GM12801 (cell line): ENCODE measurements around the gene FGF11.

ENCODE experiments used
- TF ChIP-seq, protein P1 (sequence below): IDR thresholded peaks from one replicate; pipeline ENCODE4 v1.5.1; 2011; ENCODE audit warnings: control low read depth; ENCODE audit not compliant: insufficient read length; ENCODE audit errors: extremely low read depth

The FGF11 gene

DNA sequence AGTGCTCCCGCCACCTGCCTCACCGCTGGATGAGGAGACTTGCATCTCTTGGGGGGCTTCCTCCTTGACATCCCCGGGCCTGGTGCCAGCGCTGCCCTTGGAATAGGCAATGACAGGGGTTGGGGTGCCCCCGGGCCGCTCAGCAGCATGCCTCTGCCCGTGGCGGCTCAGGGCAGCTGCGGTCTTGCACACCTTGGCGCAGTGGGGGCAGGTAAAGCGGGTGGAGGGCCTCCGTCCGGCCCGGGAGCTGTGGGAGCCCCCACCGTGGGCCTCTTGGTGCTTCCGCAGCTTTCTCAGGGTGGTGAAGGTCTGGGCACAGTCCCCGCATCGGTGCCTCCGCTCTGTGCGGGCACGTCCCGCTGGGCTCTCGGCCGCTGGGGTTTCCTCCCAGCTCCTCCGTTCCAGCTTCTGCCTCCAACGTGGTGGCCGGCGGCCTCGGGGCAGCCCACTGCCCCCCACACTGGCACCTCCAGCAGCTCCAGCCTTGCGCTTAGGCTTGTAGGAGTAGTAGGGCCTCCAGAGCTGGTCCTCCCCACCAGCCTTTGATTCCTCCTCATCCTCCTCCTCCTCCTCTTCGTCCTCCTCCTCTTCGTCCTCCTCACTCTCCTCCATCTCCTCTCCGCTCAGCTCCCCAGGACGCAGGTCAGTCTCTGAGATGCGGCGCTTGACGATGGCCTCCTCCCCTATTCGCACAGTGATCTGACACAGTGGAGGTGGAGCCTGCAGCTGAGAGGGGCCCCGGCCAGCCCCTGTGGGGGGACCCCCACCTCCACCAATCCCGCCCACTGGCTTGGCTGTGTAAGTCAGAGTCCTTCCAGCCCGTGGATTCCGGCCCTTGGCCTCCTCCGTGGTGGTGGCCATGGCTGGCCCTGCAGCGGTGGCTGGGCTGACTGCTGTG is 23.4 kb downstream of the FGF11 start:
- TF ChIP-seq, protein P1, sequence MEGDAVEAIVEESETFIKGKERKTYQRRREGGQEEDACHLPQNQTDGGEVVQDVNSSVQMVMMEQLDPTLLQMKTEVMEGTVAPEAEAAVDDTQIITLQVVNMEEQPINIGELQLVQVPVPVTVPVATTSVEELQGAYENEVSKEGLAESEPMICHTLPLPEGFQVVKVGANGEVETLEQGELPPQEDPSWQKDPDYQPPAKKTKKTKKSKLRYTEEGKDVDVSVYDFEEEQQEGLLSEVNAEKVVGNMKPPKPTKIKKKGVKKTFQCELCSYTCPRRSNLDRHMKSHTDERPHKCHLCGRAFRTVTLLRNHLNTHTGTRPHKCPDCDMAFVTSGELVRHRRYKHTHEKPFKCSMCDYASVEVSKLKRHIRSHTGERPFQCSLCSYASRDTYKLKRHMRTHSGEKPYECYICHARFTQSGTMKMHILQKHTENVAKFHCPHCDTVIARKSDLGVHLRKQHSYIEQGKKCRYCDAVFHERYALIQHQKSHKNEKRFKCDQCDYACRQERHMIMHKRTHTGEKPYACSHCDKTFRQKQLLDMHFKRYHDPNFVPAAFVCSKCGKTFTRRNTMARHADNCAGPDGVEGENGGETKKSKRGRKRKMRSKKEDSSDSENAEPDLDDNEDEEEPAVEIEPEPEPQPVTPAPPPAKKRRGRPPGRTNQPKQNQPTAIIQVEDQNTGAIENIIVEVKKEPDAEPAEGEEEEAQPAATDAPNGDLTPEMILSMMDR = no peak

DNA sequence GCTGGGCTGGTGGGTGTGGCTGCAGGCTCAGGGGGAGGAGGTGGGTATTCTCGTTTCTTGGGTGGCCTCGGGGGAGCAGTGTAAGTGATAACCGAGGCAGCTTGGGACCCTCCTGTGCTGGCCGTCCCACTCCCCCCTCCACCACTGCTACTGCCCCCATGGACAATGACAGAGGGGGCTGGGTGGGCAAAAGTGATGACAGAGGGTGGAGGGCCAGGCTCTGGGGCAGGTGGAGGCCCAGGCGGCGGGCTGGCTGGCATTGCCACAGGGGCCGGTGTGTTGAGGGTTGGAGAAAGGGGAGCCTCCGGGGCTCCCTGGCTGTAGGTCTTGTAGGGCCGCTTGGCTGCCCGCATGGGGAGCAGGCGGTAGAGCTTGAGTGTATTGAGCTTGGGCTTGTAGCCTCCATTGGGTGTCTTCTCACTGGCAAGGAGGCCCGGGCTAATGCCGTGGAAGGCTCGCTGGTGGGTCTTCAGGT is 24.1 kb downstream of the FGF11 start:
- TF ChIP-seq, protein P1 = no peak

DNA sequence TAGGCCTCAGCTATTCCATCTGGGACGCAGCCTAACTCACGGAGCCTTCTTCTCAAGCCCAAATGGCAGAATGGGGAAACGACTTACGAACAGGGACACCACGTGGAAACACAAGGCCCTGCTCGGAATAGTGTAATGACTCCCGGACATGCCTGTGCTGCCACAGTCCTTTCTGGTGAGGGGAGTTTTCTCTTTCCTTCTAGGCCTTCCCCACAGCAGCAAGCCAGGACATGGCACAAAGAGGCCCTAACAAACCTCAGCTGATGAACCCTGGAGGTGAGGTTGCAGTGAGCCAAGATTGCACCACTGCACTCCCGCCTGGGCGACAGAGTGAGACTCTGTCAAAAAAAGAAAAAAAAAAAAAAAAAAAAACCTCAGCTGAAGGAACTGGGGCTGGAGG is 24.8 kb downstream of the FGF11 start:
- TF ChIP-seq, protein P1 = no peak

DNA sequence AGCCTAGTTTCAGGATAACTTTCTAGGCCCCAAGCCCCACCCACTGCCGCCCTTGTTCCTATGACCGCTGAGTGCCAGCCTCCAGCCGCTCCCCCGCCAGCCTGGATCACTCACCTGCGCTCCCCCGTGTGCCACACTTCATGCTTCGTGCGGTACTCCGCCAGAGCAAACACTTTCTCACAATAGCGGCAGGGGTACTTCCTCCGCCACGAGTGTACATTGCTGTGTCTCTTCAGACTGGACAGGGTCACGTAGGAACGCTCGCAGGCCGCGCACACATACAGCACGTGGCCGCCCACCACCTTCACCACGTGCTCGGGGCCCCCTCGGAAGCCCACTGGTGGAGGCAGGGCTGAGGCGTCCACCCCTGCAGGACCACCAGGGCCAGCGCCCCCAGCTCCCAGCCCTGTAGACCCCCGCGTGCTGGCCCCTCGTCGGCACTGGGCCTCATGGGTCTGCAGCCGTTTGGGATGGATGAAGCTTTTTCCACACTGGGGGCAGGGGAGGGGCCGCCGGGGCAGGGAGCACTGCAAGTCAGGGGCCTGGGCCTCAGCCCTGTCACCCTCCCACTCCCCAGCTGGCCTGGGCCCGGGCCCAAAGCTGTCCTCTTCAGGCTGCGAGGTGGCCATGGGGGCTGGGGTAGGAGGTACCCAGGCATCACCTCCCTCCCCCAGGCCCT is 26.4 kb downstream of the FGF11 start:
- TF ChIP-seq, protein P1 = no peak

DNA sequence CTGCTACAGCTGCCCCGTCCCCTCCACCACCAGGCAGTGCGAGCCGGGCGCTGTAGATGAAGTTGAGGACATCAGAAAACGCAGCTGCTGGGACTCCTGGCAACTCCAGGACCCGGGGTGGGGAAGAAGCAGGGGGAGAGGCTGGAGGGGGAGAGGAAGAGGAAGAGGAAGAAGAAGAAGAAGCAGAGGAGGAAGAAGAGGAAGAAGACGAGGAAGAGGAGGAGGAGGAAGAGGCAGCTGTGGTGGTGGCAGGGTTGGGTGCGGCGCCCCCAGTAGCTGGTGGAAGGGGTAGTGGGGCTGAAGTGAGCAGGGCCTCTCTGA is 27.0 kb downstream of the FGF11 start:
- TF ChIP-seq, protein P1 = no peak

DNA sequence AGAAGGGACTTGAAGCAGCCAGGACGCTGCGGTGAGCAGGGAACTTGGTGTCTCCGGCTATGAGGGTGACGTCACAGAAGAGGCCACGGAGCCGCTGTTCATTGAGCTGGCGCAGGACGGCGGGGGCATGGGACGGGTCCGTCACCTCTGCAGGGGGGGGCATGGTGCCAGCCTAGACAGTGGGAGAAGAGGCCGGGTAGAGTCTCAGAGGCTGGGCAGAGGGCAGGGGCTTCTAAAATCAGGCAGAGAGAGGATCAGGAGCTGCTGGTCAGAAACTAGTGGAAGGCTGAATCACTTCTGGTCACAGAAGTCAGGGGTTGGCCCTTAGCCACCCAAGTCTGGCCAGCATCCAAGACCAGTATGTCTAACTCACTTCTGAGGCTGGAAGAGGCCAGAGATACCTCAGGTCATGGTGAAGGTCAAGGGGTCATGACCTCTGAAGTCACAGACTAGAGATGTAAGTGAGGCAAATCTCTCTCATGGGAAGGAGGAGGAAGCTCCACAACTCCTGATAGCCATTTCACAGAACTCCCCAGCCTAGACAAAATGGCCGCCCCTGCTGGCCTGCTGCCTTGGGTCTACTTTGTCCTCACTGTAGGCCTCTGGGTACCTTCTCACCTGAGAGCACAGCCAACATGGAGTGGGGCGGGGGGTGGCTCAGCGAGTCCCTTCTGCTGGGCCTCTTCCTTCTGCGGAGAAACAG is 27.5 kb downstream of the FGF11 start:
- TF ChIP-seq, protein P1 = no peak

DNA sequence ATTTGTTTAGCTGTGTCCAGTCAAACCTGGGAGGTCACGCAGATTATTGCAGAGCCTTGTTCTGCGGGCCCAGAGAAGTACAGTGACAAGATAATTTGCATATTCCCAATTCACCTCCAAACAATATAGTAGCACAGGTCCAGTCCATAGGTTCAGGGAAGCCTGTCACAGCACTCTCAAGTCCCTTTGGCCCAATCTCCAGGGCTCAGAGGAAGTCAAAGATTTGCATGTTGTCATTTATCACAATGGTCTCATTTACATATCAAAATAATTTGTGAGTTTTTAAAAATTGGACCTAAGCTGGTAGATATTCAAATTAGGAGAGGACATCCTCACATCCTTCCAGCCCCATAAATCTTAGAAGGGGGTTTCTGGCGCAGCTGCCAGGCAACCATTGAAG is 28.2 kb downstream of the FGF11 start:
- TF ChIP-seq, protein P1 = no peak
